Upper lobe of left lung (tissue), 4 donors: ENCODE measurements around the gene PDX1.

Experiments
- CTCF ChIP-seq, 6 experiments: fragments of 450-650 bp in 4 of 6; fragments of 200-600 bp in 2 of 6; sonication (generic) in 2 of 6; IDR thresholded peaks; one replicate each; pipeline ENCODE4 v1.5.1; 2016 to 2019; ENCODE audit warnings: antibody characterized with exemption in 6 of 6
- POLR2A ChIP-seq, 4 donors: fragments of 450-650 bp; IDR thresholded peaks; one replicate each; pipeline ENCODE4 v1.5.1; 2016 to 2017; ENCODE audit warnings: antibody characterized with exemption in 4 of 4, mild to moderate bottlenecking in 2 of 4
- POLR2AphosphoS5 ChIP-seq, 2 donors: sonication (generic); formaldehyde crosslinking; IDR thresholded peaks; one replicate each; pipeline ENCODE4 v1.5.1; 2017; ENCODE audit warnings: antibody characterized with exemption in 2 of 2

GRCh38 chr13:27909378-27909777 is 10.4 kb upstream of the PDX1 start:
- TF ChIP-seq POLR2A (IDR thresholded peaks at IDR 0.05) (no peak), CTCF (IDR thresholded peaks at IDR 0.05) (no peak), POLR2AphosphoS5 (IDR thresholded peaks at IDR 0.05) (no peak)
